Panc1 (cell line): ENCODE results near the gene RAD51D. TPM values are rescaled to one million over a fixed set of nuclear protein-coding genes. Genes with fewer than 3 reads are reported as not detected.

Experiments
- ATAC-seq: fragments of 200-7000 bp; cut with Tn5 transposase; 2 replicates; pipeline ENCODE4 v1.9.1; 2020; ENCODE audit warnings: mild to moderate bottlenecking, moderate library complexity
- BruUV-seq: library from RNA; stranded (reverse); fragments of 400-500 nt; replicated peaks from 2 replicates; lab custom pipeline; 2021; lab: Mats Ljungman, UMichigan
- CTCF ChIA-PET: fragments of 300-600 bp; sonication (Branson Sonifier 250); formaldehyde crosslinking; loops from one replicate; lab custom pipeline; 2022; ENCODE audit warnings: antibody characterized with exemption; lab: Charles Lee
- POLR2A ChIA-PET: fragments of 300-600 bp; sonication (Branson Sonifier 250); formaldehyde crosslinking; loops from one replicate; lab custom pipeline; 2022; ENCODE audit warnings: antibody characterized with exemption; lab: Charles Lee
- DNase-seq: peaks from one replicate; pipeline ENCODE4 v3.0.0-alpha.2; 2010; ENCODE audit warnings: low read depth, low spot score
- H3K27ac ChIP-seq: 2 replicates; pipeline ENCODE4 v1.5.1; 2011; ENCODE audit warnings: mild to moderate bottlenecking, low read length, inconsistent platforms
- H3K27me3 ChIP-seq: fragments of 200-500 bp; sonication (Bioruptor generic); 2 replicates; pipeline ENCODE4 v1.6.0; 2014; ENCODE audit warnings: low read length, inconsistent platforms; ENCODE audit not compliant: control insufficient read depth, insufficient read depth
- H3K36me3 ChIP-seq: fragments of 200-500 bp; sonication (Bioruptor generic); 2 replicates; pipeline ENCODE4 v1.5.1; 2014; ENCODE audit warnings: inconsistent platforms, mild to moderate bottlenecking, low read length, moderate library complexity; ENCODE audit not compliant: control insufficient read depth, insufficient read depth
- H3K4me1 ChIP-seq: 2 replicates; pipeline ENCODE4 v1.5.1; 2011; ENCODE audit warnings: inconsistent platforms, mild to moderate bottlenecking, low read length, moderate library complexity; ENCODE audit not compliant: control insufficient read depth, insufficient read depth
- H3K4me3 ChIP-seq, 2 experiments: 2 replicates each; pipeline ENCODE4 v1.5.1; 2011 to 2012; ENCODE audit warnings: low read depth in 2 of 2, low read length in 2 of 2, mild to moderate bottlenecking in 2 of 2, inconsistent platforms in 1 of 2, moderate library complexity in 1 of 2
- H3K9me3 ChIP-seq: fragments of 200-500 bp; sonication (Bioruptor generic); 2 replicates; pipeline ENCODE4 v1.5.1; 2014; ENCODE audit warnings: low read depth, mild to moderate bottlenecking, inconsistent platforms, low read length, moderate library complexity; ENCODE audit not compliant: control insufficient read depth, insufficient read depth
- CTCF ChIP-seq: fragments of 450-650 bp; IDR thresholded peaks from 2 replicates; pipeline ENCODE4 v1.5.1; 2017; ENCODE audit warnings: mild to moderate bottlenecking
- POLR2AphosphoS5 ChIP-seq: IDR thresholded peaks from 2 replicates; pipeline ENCODE4 v1.6.1; 2012; ENCODE audit warnings: mild to moderate bottlenecking, low read depth, low read length, moderate library complexity
- SIN3A ChIP-seq: IDR thresholded peaks from 2 replicates; pipeline ENCODE4 v1.6.1; 2012; ENCODE audit warnings: low read depth, mild to moderate bottlenecking, low read length, moderate library complexity, borderline replicate concordance; ENCODE audit not compliant: insufficient read depth
- TCF7L2 ChIP-seq: IDR thresholded peaks from 2 replicates; pipeline ENCODE4 v1.6.1; 2011; ENCODE audit warnings: mild to moderate bottlenecking, low read depth, low read length, inconsistent platforms
- in situ Hi-C: cut with HindIII; loops from 2 replicates; pipeline ENCODE4 v1.10.0; 2016; ENCODE audit warnings: low sequenced_read_pairs, low pct_unique_long_range_greater_than_20kb
- intact Hi-C: fragments of 100-400 bp; cut with micrococcal nuclease; formaldehyde crosslinking; loops from one replicate; pipeline ENCODE4 v1.10.0; 2022; ENCODE audit not compliant: unreplicated experiment
- total RNA-seq: library from RNA; stranded (reverse); gene quantifications from one replicate; pipeline ENCODE4 v1.2.1, GENCODE V29; 2021; ENCODE audit not compliant: unreplicated experiment
- TF ChIP-seq, protein P1 (sequence below), 2 experiments: IDR thresholded peaks; 2 replicates each; pipeline ENCODE4 v1.6.1; 2011 to 2012; ENCODE audit warnings: low read depth in 2 of 2, control low read depth in 1 of 2, low read length in 1 of 2, mild to moderate bottlenecking in 1 of 2, moderate library complexity in 1 of 2; ENCODE audit not compliant: insufficient read depth in 1 of 2

Gene RAD51D
- total RNA-seq, 1 experiment from 2014 or later = 25.9 TPM

DNA sequence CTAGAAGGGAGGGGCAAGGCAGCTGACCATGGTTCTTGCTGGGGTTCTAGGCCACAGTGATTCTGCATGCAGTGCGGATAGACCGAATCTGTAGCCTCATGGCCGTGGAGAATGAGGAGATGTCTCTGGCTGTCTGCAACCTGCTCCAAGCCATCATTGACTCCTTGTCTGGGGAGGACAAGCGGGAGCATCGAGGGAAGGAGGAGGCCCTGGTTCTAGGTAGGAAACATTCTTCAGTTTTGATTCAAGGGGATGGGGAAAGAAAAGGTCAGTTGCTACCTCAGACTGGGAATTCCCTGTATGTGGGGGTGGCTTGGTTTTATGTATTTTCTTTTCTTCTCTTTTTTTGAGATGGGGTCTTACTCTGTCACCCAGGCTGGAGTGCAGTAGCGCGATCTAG, 35.6 kb upstream of the RAD51D start:
- CTCF ChIA-PET = no interaction called here
- ATAC-seq = no peak
- Histone ChIP-seq H3K27ac (no peak overlapping the region), H3K27me3 (peaks cover 10% of the 10 kb centered on the region; the same call in 1 of the 2 replicates), H3K9me3 (no peaks in the 10 kb centered on the region), H3K4me3 (no peak overlapping the region), H3K4me1 (no peaks in the 10 kb centered on the region), H3K36me3 (no peaks in the 10 kb centered on the region)
- no peak for DNase-seq
- intact Hi-C loops (loop anchor here (10.0 kb wide), 1 partner anchor 60 kb away; no protein-coding TSS in a partner anchor), in situ Hi-C loops (no loop called here)
- no TSS peak for BruUV-seq
- POLR2A ChIA-PET = no interaction called here
- TF ChIP-seq CTCF = no peak
- no peak for TF ChIP-seq TCF7L2
- no peak for TF ChIP-seq POLR2AphosphoS5
- TF ChIP-seq, protein P1, sequence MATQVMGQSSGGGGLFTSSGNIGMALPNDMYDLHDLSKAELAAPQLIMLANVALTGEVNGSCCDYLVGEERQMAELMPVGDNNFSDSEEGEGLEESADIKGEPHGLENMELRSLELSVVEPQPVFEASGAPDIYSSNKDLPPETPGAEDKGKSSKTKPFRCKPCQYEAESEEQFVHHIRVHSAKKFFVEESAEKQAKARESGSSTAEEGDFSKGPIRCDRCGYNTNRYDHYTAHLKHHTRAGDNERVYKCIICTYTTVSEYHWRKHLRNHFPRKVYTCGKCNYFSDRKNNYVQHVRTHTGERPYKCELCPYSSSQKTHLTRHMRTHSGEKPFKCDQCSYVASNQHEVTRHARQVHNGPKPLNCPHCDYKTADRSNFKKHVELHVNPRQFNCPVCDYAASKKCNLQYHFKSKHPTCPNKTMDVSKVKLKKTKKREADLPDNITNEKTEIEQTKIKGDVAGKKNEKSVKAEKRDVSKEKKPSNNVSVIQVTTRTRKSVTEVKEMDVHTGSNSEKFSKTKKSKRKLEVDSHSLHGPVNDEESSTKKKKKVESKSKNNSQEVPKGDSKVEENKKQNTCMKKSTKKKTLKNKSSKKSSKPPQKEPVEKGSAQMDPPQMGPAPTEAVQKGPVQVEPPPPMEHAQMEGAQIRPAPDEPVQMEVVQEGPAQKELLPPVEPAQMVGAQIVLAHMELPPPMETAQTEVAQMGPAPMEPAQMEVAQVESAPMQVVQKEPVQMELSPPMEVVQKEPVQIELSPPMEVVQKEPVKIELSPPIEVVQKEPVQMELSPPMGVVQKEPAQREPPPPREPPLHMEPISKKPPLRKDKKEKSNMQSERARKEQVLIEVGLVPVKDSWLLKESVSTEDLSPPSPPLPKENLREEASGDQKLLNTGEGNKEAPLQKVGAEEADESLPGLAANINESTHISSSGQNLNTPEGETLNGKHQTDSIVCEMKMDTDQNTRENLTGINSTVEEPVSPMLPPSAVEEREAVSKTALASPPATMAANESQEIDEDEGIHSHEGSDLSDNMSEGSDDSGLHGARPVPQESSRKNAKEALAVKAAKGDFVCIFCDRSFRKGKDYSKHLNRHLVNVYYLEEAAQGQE (IDR thresholded peaks at IDR 0.05; ENCODE audit: insufficient read depth in 1 of 2, low read depth in 2 of 2, low read length in 1 of 2) = no peak
- TF ChIP-seq SIN3A = no peak

- DNase-seq (no peak), ATAC-seq (no peak)
- no peaks in the 10 kb centered on the region for H3K9me3 ChIP-seq
- no TSS peak for BruUV-seq
- no peaks in the 10 kb centered on the region for H3K4me1 ChIP-seq
- in situ Hi-C loops (no loop called here), intact Hi-C loops (loop anchor here (10.0 kb wide), 1 partner anchor 60 kb away; no protein-coding TSS in a partner anchor)
- H3K4me3 ChIP-seq = no peak overlapping the region
- TF ChIP-seq, protein P1 (IDR thresholded peaks at IDR 0.05; ENCODE audit: insufficient read depth in 1 of 2, low read depth in 2 of 2, low read length in 1 of 2) = no peak
- TF ChIP-seq CTCF = no peak
- TF ChIP-seq POLR2AphosphoS5 = no peak
- no peak for TF ChIP-seq SIN3A
- no peak for TF ChIP-seq TCF7L2
- no peak overlapping the region for H3K27ac ChIP-seq
- CTCF ChIA-PET = no interaction called here
- peaks cover 8% of the 10 kb centered on the region; the same call in 1 of the 2 replicates for H3K27me3 ChIP-seq
- no peaks in the 10 kb centered on the region for H3K36me3 ChIP-seq
- POLR2A ChIA-PET = no interaction called here
Measured at GRCh38 chr17:35154196-35155165, 34.8 kb upstream of the RAD51D start.
